NCI-H226 (cell line): Measurements from ENCODE around the gene PTGES3.

ENCODE experiments used
- DNase-seq: peaks from one replicate; pipeline ENCODE4 v3.0.0-alpha.2; 2015

Gene PTGES3

GRCh38 chr12:56616925-56617324, 71.2 kb downstream of the PTGES3 start:
- DNase-seq, result no peak

DNA sequence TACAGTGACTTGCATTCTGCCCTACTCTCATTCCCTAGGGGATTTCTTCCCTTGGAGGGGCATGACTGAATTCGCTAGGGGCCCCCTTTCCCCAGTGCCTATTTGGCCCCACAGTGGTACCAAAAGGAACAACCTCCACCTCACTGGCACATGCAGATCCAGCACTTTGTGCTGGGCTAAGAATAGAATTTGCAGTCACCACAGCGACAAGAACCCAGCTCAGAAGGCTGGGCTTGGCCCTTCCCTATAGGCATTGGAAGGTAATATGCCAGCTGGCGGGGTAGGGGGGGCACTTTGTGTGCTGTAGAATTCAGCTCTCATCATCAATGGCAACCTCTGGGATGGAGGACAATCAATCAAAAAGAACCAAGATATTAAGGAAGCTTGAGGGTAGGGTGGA, 71.8 kb downstream of the PTGES3 start:
- no peak for DNase-seq

- no peak for DNase-seq
Observed at GRCh38 chr12:56614627-56615026, 73.5 kb downstream of the PTGES3 start.
